Retinal pigment epithelial cell (primary cell): Measurements from ENCODE around the gene SOCS7.

ENCODE experiments used
- DNase-seq: peaks from one replicate; pipeline ENCODE4 v3.0.0-alpha.2; 2010; ENCODE audit warnings: low read depth
- H3K4me3 ChIP-seq: 2 replicates; pipeline ENCODE4 v1.5.1; 2011; ENCODE audit warnings: mild to moderate bottlenecking, low read length, control low read depth, moderate library complexity
- CTCF ChIP-seq: conservative IDR thresholded peaks from 2 replicates; pipeline ENCODE4 v1.5.1; 2011; ENCODE audit warnings: low read depth, low read length, control low read depth, inconsistent platforms

Gene SOCS7

GRCh38 chr17:38344420-38344745 lies 7.3 kb upstream of the SOCS7 start:
- no peak overlapping the region for H3K4me3 ChIP-seq
- TF ChIP-seq CTCF, result no peak
- DNase-seq, result no peak

GRCh38 chr17:38345743-38346142 lies 5.9 kb upstream of the SOCS7 start:
- no peak for TF ChIP-seq CTCF
- no peak overlapping the region for H3K4me3 ChIP-seq
- no peak for DNase-seq

GRCh38 chr17:38349097-38349730 lies 2.4 kb upstream of the SOCS7 start:
- DNase-seq, result peak; percentile 37
- peak; percentile 99 for TF ChIP-seq CTCF

GRCh38 chr17:38350035-38350434 lies 1.6 kb upstream of the SOCS7 start:
- H3K4me3 ChIP-seq, result no peak overlapping the region
- DNase-seq, result no peak
- no peak for TF ChIP-seq CTCF

More at GRCh38 chr17:38349097-38349730, 2.4 kb upstream of the SOCS7 start:
- H3K4me3 ChIP-seq, result no peak overlapping the region

- no peak for TF ChIP-seq CTCF
- DNase-seq, result no peak
- peak overlapping the region; percentile 69 for H3K4me3 ChIP-seq
These were observed 821 bp downstream of the SOCS7 start for GRCh38 chr17:38352245-38353085.

GRCh38 chr17:38353086-38353604 lies 1.5 kb downstream of the SOCS7 start:
- no peak for DNase-seq
- TF ChIP-seq CTCF, result no peak
- H3K4me3 ChIP-seq, result peak overlapping the region; percentile 69
